WTC11 (cell line): ENCODE results near the gene SPRR2A. TPM values are rescaled to one million over a fixed set of nuclear protein-coding genes. Genes with fewer than 3 reads are reported as not detected.
"Not testable (repeated sequence)": the region's sequence is repeated elsewhere in the genome, so short reads cannot be mapped to it uniquely, and the experiment has no call there.

Source experiments
- ATAC-seq: fragments of 200-7000 bp; cut with Tn5 transposase; 2 replicates; pipeline ENCODE4 v1.10.0; 2021; ENCODE audit warnings: mild to moderate bottlenecking, moderate library complexity
- CTCF ChIA-PET: fragments of 300-600 bp; sonication (Branson Sonifier 250); formaldehyde crosslinking; loops from one replicate; lab custom pipeline; 2021; ENCODE audit warnings: antibody characterized with exemption; lab: Charles Lee
- POLR2A ChIA-PET: fragments of 350-600 bp; sonication (Branson Sonifier 250); formaldehyde crosslinking; loops from one replicate; lab custom pipeline; 2021; ENCODE audit warnings: antibody characterized with exemption; lab: Charles Lee
- DNase-seq: peaks from one replicate; pipeline ENCODE4 v3.0.0; 2021; ENCODE audit warnings: low spot score
- H3K27ac Mint-ChIP-seq: 2 replicates; pipeline ENCODE4 v1.8.0; 2021; ENCODE audit warnings: mixed read lengths
- H3K27me3 Mint-ChIP-seq: 2 replicates; pipeline ENCODE4 v1.8.0; 2021; ENCODE audit warnings: low read depth, mild to moderate bottlenecking, moderate library complexity, mixed read lengths
- H3K36me3 Mint-ChIP-seq: 2 replicates; pipeline ENCODE4 v1.8.0; 2021; ENCODE audit warnings: mixed read lengths
- H3K4me1 Mint-ChIP-seq: 2 replicates; pipeline ENCODE4 v1.8.0; 2022; ENCODE audit warnings: mixed read lengths
- H3K4me3 Mint-ChIP-seq: 2 replicates; pipeline ENCODE4 v1.8.0; 2021; ENCODE audit warnings: mild to moderate bottlenecking, moderate library complexity, mixed read lengths
- H3K9me3 Mint-ChIP-seq: 2 replicates; pipeline ENCODE4 v1.8.0; 2021; ENCODE audit warnings: mixed read lengths
- CREM ChIP-seq: sonication (generic); formaldehyde crosslinking; IDR thresholded peaks from 2 replicates; pipeline ENCODE4 v1.8.1; 2022; ENCODE audit warnings: mild to moderate bottlenecking, missing genetic modification reagents, moderate library complexity
- NFYB ChIP-seq: sonication (generic); formaldehyde crosslinking; conservative IDR thresholded peaks from 2 replicates; pipeline ENCODE4 v1.8.0; 2022; ENCODE audit warnings: low read depth, missing genetic modification reagents
- total RNA-seq: library from RNA; stranded (reverse); gene quantifications from 3 replicates; pipeline ENCODE4 v1.2.3, GENCODE V29; 2021

SPRR2A gene
- total RNA-seq, 1 experiment from 2014 or later = not detected

- no peak overlapping the region for H3K27ac Mint-ChIP-seq
- ATAC-seq = no peak
- TF ChIP-seq CREM (CRISPR knock-in tag) = no peak
- TF ChIP-seq, all 79 proteins: peak for 0
- Mint-ChIP-seq H3K4me3 (no peak overlapping the region), H3K27me3 (no peaks in the 10 kb centered on the region; the same call in 1 of the 2 replicates), H3K36me3 (no peaks in the 10 kb centered on the region), H3K4me1 (peaks cover 27% of the 10 kb centered on the region), H3K9me3 (peaks cover 27% of the 10 kb centered on the region)
- CTCF ChIA-PET = no interaction called here
- no peak for DNase-seq
- POLR2A ChIA-PET = no interaction called here
Observed at GRCh38 chr1:153023109-153023508, 34.2 kb downstream of the SPRR2A start.

DNA sequence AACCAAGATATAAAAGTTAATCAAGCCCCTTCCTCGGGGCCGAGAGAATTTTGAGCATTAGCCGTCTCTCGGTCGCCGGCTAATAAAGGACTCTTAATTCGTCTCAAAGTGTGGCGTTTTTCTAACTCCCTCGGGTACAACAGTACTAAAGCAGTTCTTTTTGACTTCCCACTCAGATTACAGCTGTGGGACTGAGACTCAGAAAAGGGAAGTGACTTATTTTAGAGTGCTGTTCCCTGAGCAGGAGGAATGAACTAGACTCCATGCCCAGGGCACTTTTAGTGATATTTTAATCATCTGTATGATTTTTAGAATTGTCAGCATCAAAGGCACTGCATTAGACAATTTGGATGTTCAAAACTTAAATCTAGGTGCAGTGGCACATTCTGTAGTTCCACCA lies 35.0 kb downstream of the SPRR2A start:
- H3K27ac Mint-ChIP-seq, CTCF ChIA-PET, H3K4me3 Mint-ChIP-seq, POLR2A ChIA-PET, DNase-seq, H3K36me3 Mint-ChIP-seq, ATAC-seq, H3K27me3 Mint-ChIP-seq: not testable (repeated sequence)
- Mint-ChIP-seq H3K4me1 (peaks cover 27% of the 10 kb centered on the region), H3K9me3 (peaks cover 29% of the 10 kb centered on the region)

DNA sequence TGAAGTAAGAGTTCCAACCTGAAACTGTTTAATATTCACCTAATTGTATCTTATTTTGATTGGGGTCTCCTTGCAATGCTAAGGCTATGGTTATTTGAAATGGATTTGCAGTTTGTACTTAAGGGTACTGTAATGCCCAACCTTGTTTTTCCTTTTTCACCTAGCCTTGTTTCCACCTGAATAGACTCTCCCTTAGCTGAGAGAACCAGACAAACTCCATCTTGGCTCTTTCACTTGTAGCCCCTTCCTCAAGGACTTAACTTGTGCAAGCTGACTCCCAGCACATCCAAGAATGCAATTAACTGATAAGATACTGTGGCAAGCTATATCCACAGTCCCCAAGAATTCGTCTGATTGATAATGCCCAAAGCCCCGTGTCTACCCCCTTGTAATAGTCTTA lies 35.5 kb downstream of the SPRR2A start:
- POLR2A ChIA-PET, H3K27ac Mint-ChIP-seq, H3K4me3 Mint-ChIP-seq, H3K27me3 Mint-ChIP-seq, ATAC-seq, H3K36me3 Mint-ChIP-seq, DNase-seq: not testable (repeated sequence)
- Mint-ChIP-seq H3K4me1 (peaks cover 22% of the 10 kb centered on the region), H3K9me3 (peaks cover 29% of the 10 kb centered on the region)
- CTCF ChIA-PET = interaction anchor here (0.9 to 2.1 kb wide), 2 partner anchors 11 to 144 kb away, joined by 3 to 11 read pairs; partner anchors contain the start of gene SMCP

DNA sequence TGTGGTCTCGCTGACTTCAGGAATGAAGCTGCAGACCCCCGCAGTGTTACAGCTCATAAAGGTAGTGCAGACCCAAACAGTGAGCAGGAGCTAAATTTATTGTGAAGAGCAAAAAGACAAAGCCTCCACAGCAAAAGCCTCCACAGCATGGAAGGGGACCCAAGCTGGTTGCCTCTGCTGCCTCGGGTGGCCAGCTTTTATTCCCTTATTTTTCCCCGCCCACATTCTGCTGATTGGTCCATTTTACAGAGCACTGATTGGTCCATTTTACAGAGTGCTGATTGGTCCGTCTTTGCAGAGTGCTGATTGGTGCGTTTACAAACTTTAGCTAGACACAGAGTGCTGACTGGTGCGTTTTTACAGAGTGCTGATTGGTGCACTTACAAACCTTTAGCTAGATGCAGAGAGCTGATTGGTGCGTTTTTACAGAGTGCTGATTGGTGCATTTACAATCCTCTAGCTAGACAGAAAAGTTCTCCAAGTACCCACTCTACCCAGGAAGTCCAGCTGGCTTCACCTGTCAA lies 46.0 kb downstream of the SPRR2A start:
- CTCF ChIA-PET = interaction anchor here (0.8 to 1.0 kb wide), 2 partner anchors 15 kb away, joined by 3 to 4 read pairs; no protein-coding TSS in a partner anchor
- not testable (repeated sequence) for ATAC-seq, H3K27me3 Mint-ChIP-seq

More for the DNA sequence above, 46.0 kb downstream of the SPRR2A start:
- POLR2A ChIA-PET, H3K4me1 Mint-ChIP-seq, H3K27ac Mint-ChIP-seq, DNase-seq, H3K4me3 Mint-ChIP-seq, H3K36me3 Mint-ChIP-seq: not testable (repeated sequence)
- TF ChIP-seq NFYB (CRISPR knock-in tag) = 0 out of 2 replicates have a peak, but pooled peaks have one; percentile 25
- peaks cover 19% of the 10 kb centered on the region for H3K9me3 Mint-ChIP-seq

Other genes with a start within 250 kb of the SPRR2A start
- gene LCE1B, start 245.5 kb downstream of the SPRR2A start, total RNA-seq = not detected in 3 replicates
- gene LCE1A, start 230.0 kb downstream of the SPRR2A start, total RNA-seq = not detected in 3 replicates
- gene LCE6A, start 214.7 kb downstream of the SPRR2A start, total RNA-seq = not detected in 3 replicates
- not detected in 3 replicates for gene LCE7A, start 197.5 kb downstream of the SPRR2A start, total RNA-seq
- not detected in 3 replicates for gene SMCP, start 179.2 kb downstream of the SPRR2A start, total RNA-seq
- gene IVL, start 149.0 kb downstream of the SPRR2A start, total RNA-seq = not detected in 3 replicates
- not detected in 3 replicates for gene SPRR5, start 110.3 kb downstream of the SPRR2A start, total RNA-seq
- gene SPRR4, start 86.9 kb downstream of the SPRR2A start, total RNA-seq = not detected in 3 replicates
- gene SPRR1A, start 73.4 kb downstream of the SPRR2A start, total RNA-seq = not detected in 3 replicates
- not detected in 3 replicates for gene SPRR3, start 55.8 kb downstream of the SPRR2A start, total RNA-seq
- gene SPRR1B, start 26.3 kb downstream of the SPRR2A start, total RNA-seq = not detected in 3 replicates
- gene SPRR2D, start 16.4 kb downstream of the SPRR2A start, total RNA-seq = not detected in 3 replicates
- not detected in 3 replicates for gene SPRR2B, start 14.1 kb upstream of the SPRR2A start, total RNA-seq
- gene SPRR2E, start 37.0 kb upstream of the SPRR2A start, total RNA-seq = not detected in 3 replicates
- gene SPRR2F, start 56.0 kb upstream of the SPRR2A start, total RNA-seq = not detected in 3 replicates
- not detected in 3 replicates for gene SPRR2G, start 93.4 kb upstream of the SPRR2A start, total RNA-seq
- not detected in 3 replicates for gene LELP1, start 145.9 kb upstream of the SPRR2A start, total RNA-seq
- gene PRR9, start 160.1 kb upstream of the SPRR2A start, total RNA-seq = not detected in 3 replicates
- gene LORICRIN, start 202.2 kb upstream of the SPRR2A start, total RNA-seq = not detected in 3 replicates